HL-60 (cell line): ENCODE data around the gene GRB7.

Experiments
- CTCF ChIP-seq: IDR thresholded peaks from one replicate; pipeline ENCODE4 v1.5.1; 2011; ENCODE audit warnings: low read length, control low read depth, inconsistent platforms; ENCODE audit not compliant: insufficient read depth
- GABPA ChIP-seq: IDR thresholded peaks from 2 replicates; pipeline ENCODE4 v1.6.1; 2012; ENCODE audit warnings: low read depth
- REST ChIP-seq: IDR thresholded peaks from 2 replicates; pipeline ENCODE4 v1.6.1; 2012; ENCODE audit warnings: low read depth; ENCODE audit not compliant: insufficient replicate concordance

- TF ChIP-seq CTCF (no peak), REST (no peak), GABPA (no peak)
Observed at GRCh38 chr17:39739885-39740356, 2.2 kb downstream of the GRB7 start.
